GM19043 (cell line): ENCODE data around the gene P2RX4.
"Not testable (repeated sequence)": the region's sequence is repeated elsewhere in the genome, so short reads cannot be mapped to it uniquely, and the experiment has no call there.

Source experiments
- ATAC-seq: cut with Tn5 transposase; IDR thresholded peaks from one replicate; pipeline ENCODE4 v1.9.1; 2021; ENCODE audit warnings: low read depth; ENCODE audit not compliant: unreplicated experiment

P2RX4 gene

GRCh38 chr12:121219353-121219986, 9.5 kb downstream of the P2RX4 start:
- no peak for ATAC-seq

DNA sequence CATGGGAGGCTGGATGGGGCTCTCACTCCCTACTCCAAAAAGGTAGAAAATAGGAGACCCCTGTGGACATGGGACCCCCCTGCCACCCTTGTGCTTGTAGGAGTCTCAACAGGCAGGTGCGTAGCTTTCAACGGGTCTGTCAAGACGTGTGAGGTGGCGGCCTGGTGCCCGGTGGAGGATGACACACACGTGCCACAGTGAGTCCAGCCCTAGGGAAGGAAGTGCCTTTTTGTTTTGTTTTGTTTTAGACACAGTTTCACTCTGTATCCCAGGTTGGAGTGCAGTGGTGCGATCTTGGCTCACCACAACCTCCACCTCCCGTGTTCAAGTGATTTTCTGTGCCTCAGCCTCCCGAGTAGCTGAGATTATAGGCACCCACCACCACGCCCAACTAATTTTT, 12.9 kb downstream of the P2RX4 start:
- no peak for ATAC-seq

- no peak for ATAC-seq
These were observed 13.7 kb downstream of the P2RX4 start for GRCh38 chr12:121223292-121224285.

GRCh38 chr12:121224591-121224990, 14.7 kb downstream of the P2RX4 start:
- ATAC-seq: no peak

- no peak for ATAC-seq
These were observed 16.5 kb downstream of the P2RX4 start for GRCh38 chr12:121226399-121226798.

GRCh38 chr12:121226871-121227270, 16.9 kb downstream of the P2RX4 start:
- ATAC-seq: not testable (repeated sequence)

DNA sequence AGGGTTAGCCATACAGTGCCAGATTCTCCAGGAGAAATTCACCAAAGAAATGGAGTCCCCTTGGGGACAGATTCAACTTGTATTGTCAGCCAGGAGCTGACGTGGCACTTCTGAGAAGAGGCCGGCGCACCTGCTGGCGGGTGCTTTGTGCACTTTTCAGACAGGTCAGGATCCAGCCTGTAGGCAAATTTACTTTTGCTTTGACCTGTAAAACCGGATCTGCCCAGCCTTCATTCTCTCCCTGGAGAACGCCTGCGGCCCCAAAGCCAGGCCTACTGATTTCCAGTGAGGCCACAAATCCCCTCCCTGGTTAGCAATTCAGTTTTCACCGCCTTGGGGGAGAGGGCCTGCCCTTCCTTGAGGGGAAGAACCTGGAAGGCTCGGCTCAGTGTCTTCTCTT, 17.4 kb downstream of the P2RX4 start:
- peak; percentile 49 for ATAC-seq

DNA sequence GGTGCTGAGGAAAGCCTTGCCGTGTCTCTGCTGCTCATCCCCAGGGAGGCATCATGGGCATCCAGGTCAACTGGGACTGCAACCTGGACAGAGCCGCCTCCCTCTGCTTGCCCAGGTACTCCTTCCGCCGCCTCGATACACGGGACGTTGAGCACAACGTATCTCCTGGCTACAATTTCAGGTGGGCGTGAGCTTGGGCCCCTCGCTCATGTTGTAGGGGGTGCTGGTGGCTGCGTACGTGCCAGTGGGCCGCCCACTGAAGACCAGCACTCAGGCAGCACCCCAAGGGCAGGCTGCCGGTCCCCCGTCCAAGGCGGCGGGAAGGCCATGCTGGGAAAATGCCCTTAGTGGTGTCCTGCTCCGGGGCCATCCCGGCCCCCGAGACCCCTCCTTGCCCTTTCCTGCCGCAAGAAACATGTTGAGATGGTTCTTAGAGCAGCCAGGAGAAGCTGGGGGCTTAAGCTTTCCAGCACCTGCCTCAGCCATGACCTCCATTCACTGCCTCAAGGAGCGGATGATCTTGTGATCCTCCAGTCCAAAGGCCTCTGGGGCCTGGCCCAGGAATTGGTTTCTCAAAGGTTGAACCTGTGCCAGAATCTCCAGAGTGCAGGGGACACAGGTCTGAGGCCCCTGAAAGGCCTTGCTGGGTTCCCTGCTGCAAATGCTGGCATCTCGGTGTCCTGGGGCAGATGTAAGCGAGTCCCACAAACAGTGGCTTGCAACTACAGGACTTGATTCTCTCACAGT, 19.2 kb downstream of the P2RX4 start:
- ATAC-seq: no peak

DNA sequence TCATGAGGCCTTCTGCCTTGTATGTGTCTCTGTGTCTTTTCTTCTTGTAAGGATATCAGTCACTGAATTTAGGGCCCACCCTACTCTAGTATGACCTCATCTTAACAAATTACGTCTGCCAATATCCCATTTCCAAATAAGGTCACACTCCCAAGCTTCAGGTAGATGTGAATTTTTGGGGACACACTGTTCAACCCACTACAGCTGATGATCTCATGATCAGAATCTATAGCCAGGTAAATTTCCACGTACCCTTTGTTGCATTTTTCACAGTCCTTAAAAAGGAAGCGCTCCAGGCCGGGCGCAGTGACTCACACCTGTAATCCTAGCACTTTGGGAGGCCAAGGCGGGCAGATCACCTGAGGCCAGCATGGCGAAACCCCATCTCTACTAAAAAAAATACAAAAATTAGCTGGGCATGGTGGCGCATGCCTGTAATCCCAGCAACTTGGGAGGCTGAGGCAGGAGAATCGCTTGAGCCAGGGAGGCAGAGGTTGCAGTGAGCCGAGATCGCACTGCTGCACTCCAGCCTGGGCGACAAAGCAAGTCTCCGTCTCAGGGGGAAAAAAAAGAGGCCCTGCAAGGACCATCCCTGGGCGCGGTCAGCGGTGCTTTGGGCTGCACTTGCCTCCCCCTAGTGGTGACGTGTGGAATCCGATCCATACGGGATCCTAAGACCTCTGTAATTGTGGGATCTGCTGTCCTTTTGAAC, 20.1 kb downstream of the P2RX4 start:
- ATAC-seq: not testable (repeated sequence)

DNA sequence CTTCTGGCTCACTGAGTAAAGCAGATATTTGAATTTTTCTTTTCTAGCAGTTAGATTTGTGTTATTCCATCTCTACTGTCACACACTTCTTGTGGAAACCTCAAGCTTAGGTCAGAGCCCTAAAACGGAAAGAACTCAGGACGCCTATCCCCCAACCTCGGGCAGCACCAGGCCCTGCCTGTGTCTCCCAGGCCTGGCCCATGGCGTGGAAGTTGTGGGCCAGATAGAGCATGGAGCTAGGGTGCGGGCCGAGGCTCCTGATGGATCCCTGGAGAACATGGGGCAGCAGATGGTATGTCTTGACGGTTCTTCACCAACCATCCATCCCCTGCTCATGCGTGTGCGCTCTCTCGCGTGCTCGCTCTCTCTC, 20.6 kb downstream of the P2RX4 start:
- no peak for ATAC-seq

DNA sequence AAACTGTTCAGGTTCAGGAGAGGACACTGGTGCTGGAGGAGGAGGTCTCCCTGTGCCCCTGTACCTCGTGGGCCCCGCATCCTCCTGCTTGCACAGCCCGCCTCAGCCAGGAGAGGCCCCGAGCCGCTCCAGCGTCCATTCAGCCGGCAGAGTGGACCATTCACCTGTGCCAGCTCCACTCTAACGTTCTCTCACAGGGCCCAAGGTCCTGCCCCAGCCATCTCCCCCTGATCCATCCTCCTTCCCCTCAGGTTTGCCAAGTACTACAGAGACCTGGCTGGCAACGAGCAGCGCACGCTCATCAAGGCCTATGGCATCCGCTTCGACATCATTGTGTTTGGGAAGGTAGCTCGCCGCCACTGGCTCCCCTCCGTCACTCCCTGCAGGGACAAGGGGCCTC, 22.2 kb downstream of the P2RX4 start:
- no peak for ATAC-seq

DNA sequence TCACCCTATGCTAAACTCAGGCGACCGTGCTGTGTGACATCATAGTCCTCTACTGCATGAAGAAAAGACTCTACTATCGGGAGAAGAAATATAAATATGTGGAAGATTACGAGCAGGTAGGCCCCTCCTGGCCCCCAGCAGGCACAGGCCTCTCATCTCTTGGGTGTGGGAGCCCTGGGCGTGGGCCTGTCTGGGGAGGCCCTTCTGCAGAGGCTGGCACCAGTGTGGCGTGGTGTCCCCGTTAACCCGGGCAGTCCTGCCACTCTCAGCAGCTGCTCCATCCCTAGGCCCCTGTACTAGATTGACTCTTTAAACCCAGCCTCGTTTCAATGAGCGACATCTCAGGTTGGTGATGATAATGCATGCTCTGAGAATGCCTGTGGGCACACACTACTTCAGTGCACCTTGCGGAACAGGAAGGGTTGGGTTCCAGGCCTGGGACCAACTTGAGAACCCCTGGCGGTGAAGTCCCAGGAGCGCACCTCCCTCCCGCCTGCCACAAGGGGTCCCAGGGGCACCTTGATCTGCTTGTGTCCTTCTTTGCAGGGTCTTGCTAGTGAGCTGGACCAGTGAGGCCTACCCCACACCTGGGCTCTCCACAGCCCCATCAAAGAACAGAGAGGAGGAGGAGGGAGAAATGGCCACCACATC, 23.2 kb downstream of the P2RX4 start:
- no peak for ATAC-seq

- ATAC-seq: no peak
These were observed 23.7 kb downstream of the P2RX4 start for GRCh38 chr12:121233628-121234020.

- no peak for ATAC-seq
These were observed 26.8 kb downstream of the P2RX4 start for GRCh38 chr12:121236776-121237175.

- ATAC-seq: no peak
These were observed 27.5 kb downstream of the P2RX4 start for GRCh38 chr12:121237415-121237814.

GRCh38 chr12:121238086-121238485, 28.2 kb downstream of the P2RX4 start:
- ATAC-seq: no peak

- ATAC-seq: no peak
These were observed 28.8 kb downstream of the P2RX4 start for GRCh38 chr12:121238604-121239350.

- no peak for ATAC-seq
These were observed 29.6 kb downstream of the P2RX4 start for GRCh38 chr12:121239351-121240061.

DNA sequence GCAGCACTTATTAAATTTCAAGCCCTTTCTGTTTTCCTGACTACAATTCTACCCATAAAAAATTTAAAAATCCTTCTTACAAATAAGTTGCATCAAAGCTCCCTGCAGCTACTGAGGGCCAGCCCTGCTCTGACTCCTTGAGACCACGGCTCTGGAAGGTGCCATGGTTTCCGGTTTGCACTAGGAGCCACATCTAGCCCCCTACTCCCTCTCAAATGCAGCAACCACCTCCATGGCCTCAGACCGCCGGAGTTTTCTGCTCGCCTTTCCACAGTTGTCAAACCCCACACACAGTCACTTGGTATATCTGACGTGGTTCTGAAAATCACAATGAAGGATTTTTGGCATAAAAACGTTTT, 30.1 kb downstream of the P2RX4 start:
- no peak for ATAC-seq
